LNCAP (cell line): ENCODE data around the gene MAP1A.

Source experiments
- CTCF ChIP-seq: fragments of 450-650 bp; IDR thresholded peaks from 2 replicates; pipeline ENCODE4 v1.5.1; 2017; ENCODE audit warnings: mild to moderate bottlenecking

MAP1A gene

GRCh38 chr15:43521419-43521818 is 4.0 kb downstream of the MAP1A start:
- no peak for TF ChIP-seq CTCF

DNA sequence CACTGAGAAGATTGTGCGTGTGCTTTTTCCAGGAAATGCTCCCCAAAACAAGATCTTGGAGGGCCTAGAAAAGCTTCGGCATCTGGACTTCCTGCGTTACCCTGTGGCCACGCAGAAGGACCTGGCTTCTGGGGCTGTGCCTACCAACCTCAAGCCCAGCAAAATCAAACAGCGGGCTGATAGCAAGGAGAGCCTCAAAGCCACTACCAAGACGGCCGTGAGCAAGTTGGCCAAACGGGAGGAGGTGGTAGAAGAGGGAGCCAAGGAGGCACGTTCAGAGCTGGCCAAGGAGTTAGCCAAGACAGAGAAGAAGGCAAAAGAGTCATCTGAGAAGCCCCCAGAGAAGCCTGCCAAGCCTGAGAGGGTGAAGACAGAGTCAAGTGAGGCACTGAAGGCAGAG is 4.8 kb downstream of the MAP1A start:
- no peak for TF ChIP-seq CTCF

DNA sequence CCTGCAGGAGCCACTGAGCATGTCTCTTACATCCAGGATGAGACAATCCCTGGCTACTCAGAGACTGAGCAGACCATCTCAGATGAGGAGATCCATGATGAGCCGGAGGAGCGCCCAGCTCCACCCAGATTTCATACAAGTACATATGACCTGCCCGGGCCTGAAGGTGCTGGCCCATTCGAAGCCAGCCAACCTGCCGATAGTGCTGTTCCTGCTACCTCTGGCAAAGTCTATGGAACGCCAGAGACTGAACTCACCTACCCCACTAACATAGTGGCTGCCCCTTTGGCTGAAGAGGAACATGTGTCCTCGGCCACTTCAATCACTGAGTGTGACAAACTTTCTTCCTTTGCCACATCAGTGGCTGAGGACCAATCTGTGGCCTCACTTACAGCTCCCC is 6.2 kb downstream of the MAP1A start:
- TF ChIP-seq CTCF = no peak

- TF ChIP-seq CTCF = no peak
Observed at GRCh38 chr15:43524254-43524845, 6.9 kb downstream of the MAP1A start.

- TF ChIP-seq CTCF = no peak
Observed at GRCh38 chr15:43525131-43525530, 7.7 kb downstream of the MAP1A start.

DNA sequence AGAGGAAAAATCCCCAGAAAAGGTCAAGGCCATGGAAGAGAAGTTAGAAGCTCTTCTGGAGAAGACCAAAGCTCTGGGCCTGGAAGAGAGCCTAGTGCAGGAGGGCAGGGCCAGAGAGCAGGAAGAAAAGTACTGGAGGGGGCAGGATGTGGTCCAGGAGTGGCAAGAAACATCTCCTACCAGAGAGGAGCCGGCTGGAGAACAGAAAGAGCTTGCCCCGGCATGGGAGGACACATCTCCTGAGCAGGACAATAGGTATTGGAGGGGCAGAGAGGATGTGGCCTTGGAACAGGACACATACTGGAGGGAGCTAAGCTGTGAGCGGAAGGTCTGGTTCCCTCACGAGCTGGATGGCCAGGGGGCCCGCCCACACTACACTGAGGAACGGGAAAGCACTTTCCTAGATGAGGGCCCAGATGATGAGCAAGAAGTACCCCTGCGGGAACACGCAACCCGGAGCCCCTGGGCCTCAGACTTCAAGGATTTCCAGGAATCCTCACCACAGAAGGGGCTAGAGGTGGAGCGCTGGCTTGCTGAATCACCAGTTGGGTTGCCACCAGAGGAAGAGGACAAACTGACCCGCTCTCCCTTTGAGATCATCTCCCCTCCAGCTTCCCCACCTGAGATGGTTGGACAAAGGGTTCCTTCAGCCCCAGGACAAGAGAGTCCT is 9.0 kb downstream of the MAP1A start:
- TF ChIP-seq CTCF = no peak

GRCh38 chr15:43527016-43527801 is 9.8 kb downstream of the MAP1A start:
- no peak for TF ChIP-seq CTCF
